Left kidney (tissue), 2 donors: ENCODE results near the gene THOP1. TPM values are rescaled to one million over a fixed set of nuclear protein-coding genes. Genes with fewer than 3 reads are reported as not detected.

Source experiments
- DNase-seq: peaks from one replicate; pipeline ENCODE4 v3.0.0-alpha.2; 2013
- polyA plus RNA-seq: library from polyadenylated mRNA; unstranded; fragments of 120-200 nt; gene quantifications from one replicate; pipeline ENCODE4 v1.2.1, GENCODE V29; 2013; ENCODE audit not compliant: insufficient read length

THOP1 gene
- polyA plus RNA-seq, 1 donor: 47.1 TPM

DNA sequence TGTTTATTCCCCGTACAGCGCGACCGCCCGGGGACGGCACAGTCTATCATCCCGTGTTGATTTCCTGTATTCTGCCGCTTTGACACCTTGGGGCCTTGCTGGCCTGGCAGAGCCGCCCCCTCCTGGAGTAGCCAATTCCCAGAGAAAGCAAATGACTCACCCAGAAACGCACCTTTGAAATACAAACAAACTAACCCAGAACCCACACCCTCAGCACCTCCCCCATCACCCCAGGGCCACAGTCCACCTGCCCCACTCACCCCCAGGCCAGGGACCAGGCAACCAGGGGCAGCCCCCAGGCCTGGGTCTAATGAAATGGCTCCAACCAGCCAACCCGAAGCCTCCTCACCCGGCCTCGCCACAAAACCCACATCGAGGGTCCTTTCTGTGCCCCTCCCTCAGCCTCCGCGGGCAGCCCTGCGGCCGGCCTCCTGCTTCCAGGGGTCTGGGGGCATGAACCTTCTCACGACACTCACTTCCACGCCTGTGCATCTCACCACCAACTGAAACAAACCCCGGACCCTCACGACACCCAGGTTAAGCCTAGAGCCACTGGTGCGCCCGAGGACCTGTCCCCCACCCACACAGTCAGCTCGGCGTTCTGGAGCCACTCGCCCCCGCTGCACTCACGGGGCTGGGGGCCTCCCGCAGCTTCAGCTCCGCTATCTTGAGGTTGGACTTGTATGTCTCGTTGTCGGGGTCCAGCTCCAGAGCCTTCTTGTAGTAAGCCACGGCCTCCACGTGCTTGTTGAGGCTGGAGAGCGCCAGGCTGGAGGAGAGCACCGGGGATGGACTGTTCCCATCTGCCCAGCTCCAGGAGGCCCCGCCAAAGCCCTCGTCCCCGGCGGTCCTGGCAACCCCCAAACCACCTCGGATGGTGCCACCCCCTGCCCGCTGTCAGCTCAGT is 23.2 kb upstream of the THOP1 start:
- DNase-seq: no peak

DNA sequence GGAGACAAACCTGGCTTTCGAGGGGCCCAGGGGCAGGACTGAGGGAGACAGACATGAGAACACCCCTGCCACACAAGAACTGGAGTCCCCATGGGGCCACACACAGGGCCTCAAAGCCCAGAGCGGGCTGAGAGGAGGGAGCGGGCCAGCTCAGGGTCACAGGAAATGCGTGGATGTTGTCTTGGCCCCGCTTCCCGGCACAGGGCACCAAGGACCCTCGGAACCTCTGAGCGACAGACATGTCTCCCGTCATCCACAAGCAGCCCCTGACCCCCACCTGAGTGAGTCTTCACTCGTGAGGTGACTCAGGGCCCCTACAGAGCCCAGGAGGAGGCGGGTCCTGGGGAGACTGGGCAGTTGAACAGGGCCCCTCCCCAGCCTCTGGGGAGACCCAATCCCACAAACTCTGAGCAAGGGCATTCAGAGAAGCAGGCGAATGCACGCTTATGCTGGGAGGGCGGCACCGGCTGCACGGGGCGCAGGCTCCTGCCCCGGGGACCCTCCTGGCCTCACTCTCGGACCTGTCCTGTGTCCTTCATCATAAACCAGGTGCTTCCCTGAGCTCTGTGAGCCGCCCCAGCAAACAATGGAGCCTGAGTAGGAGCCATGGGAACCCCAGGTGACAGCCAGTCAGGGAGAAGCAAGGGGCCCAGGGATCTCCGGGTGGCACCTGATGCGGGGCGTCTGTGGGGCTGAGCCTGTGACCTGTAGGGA is 22.4 kb upstream of the THOP1 start:
- DNase-seq: no peak

DNA sequence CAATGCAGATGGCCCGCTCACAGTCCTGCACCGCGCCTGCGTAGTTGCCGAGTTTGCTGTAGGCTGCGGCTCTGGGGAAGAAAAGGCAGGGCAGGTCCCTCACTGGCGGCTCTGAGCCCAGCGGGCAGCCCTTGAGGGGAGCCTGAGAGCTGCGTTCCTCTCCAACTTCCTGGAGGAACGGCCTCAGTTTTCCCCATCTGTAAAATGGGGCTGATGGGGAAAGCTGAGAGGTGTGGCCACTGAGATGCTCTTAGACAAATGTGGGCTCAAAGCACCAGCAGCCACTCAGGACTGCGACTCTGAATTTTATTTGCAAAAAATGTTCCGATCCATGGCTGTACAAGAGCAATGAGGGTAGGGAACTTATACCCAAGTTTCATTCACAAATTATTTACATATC is 21.6 kb upstream of the THOP1 start:
- DNase-seq: no peak

DNA sequence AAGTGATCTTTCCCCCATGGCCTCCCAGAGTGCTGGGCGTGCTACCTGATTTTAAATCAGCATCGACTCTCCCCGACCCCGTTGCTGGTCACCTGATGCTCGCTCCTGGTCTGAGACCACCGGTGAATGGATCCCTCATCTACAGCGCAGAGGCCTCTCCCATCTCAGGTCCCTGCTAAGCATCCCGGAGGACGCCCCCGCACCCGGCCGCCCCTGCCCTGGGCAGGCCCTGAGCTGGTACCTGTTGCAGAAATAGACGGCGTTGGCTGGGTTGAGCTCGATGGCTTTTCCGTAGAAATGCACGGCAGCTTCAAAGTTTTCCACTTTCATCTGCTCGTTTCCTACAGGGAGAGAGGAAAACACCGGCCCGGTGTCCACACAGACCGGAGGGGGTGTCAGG is 20.4 kb upstream of the THOP1 start:
- DNase-seq: no peak

DNA sequence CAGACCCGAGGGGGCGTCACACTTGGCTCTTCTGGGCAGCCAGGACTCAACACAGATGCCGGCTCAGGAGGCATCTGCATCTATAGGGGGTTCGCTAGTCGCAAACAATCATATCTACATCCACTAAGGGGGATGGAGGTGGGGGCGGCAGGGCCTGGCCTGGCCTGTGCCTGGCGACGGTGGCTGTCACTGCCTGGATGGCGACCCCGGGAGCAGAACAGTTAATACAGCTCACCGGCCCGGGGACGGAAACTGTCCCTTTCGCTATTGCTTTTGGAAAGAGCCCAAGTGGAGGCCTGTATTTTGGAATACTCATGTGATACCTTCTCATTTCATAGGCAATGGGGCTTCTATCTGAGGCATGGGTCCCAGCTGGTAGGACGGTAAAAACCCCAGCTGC is 19.9 kb upstream of the THOP1 start:
- no peak for DNase-seq

DNA sequence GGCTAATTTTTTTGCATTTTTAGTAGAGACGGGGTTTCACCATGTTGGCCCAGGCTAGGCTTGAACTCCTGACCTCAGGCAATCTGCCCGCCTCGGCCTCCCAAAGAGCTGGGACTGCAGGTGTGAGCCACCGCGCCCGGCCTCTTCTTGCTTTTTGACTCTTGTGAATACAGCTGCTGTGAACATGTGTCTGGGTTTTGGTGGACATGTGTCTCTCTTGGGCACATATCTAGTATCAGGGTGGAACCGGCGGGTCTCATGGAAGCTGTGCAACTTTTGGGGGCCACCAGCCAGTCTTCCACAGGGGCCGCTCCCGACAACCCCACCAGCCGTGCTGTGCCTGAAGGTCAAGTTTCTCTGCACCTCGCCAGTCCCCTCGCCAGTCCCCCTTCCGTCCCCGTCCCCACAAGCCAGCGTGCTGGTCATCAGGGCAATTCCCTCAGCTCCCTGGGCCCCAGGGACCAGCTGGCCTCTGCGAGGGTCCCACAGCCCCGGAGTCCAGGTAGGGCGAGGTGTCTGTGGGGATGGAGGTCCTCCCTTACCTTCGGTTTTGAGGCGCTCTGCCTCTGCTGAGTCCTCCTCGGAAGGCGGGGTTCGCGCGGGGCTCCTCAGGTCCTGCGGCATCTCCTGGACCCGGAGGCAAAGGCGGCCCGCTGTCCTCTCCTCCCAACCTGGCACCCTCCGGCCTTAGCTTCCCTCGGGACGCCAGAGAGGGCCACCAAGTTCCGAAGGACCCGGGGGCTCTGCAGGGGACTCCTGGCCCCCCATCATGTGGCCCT is 18.5 kb upstream of the THOP1 start:
- no peak for DNase-seq

DNA sequence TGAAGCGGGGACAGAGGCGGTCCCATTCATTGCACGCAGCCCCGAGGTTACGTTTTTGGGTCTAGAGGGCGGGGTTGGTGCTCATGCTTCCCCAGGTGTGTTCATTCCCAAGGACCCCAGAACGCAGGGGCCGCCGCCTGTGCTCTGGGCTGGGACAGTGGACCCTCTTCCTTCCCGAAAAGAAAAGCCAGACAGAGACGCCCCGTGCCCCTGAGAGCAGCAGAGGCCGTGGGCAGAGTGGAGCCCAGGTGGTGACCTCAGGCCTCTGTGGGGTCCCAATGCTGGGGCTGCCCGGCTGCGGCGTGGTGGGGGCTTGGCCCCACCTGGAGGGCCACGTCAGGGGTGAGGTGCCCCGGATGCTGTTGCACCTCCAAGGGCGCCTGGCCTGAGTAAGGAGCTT is 17.6 kb upstream of the THOP1 start:
- no peak for DNase-seq

DNA sequence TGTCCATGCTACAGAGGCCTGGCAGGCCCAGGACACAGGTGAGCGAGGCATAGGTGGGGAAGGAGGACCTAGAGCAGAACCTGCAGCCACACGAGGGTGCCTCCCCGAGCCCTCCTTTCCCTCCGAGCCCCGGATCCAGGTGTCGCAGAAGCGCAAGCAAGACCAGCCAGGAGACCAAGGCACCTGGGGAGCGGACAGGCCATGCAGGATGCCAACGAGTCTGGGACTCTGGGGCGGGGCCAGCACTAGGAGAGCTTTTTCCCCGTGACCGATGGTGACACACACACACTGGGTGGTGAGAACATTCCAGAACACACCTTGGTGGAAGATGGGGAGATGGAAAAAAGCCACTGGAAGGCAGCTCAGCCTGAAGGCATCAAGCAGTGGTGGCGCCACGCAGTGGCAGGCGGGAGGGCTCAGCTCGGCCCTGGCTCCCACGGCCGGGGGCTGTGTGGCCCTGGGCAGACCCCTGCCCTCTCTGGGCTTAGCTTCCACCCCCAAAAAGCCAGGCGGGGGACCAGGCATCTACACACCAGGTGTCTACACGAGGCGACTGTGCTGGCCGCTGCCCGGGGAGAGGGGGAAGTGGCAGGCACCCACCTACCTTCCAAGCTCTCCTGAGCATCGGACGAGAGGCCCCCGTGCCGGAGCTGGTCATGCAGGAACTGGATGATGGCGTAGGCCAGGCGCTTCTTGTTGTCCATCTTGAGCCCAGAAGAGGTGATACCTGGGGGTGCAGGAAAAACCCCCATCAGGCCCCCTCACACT is 16.8 kb upstream of the THOP1 start:
- no peak for DNase-seq

DNA sequence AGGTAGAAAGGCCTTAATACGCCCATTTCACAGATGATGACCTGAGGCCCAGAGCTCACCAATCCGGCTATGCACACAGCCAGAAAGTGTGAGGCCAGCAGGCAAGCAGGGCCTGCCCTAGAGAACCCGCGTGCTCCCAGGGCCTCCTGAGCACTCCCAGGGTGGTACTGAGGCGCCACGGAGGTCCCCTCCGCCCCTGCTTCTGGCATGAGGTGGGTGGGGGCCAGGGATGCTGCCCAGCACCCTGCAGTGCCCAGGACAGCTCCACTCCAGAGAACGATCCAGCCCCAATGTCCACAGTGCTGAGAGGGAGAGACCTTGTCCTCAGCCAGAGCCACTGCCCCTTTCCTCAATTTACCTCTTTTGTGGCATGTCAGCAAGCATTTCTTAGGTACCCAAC is 16.1 kb upstream of the THOP1 start:
- no peak for DNase-seq

DNA sequence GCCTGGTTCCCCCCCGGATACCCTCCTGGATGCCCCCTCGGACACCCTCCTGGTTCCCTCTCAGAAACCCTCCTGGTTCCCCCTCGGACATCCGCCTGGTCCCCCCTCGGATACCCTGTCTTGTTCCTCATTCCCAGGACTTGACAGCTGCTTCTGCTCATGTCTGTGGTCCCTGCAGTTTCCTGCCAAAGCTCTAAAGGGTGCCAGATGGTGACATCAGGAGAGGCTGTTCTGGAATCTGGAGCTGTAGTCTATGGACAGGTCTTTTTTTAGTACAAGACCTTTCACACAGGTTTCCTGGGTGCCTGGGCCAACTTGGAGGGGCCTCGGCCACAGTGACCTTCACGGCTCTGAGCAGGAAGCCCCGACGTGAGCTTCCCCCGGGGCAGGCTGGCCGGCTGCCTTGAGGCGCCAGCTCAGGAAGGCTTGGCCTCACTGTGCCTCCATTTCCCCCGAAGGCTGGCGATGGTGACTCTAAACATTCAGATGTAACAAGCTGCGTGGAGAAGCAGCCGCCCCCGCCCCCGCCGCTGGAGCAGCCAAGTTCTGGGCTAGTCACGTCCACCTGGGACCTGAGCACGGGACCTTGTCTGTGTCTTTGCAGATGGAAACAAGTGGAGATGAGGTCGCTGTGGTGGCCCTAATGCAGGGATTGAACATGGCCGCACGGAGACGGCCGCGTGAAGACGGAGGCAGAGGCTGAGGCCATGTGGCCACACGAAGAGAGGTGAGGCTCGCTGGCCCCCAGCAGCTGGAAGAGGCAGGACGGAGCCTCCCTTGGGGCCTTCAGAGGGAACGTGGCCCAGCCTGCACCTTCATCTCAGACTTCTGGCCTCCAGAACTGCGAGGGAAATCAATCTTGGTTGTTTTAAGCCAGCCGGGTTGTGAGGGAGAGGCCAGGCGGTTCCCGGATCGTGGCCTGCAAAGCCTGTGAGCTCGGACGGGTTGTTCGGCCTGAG is 15.0 kb upstream of the THOP1 start:
- DNase-seq: no peak

DNA sequence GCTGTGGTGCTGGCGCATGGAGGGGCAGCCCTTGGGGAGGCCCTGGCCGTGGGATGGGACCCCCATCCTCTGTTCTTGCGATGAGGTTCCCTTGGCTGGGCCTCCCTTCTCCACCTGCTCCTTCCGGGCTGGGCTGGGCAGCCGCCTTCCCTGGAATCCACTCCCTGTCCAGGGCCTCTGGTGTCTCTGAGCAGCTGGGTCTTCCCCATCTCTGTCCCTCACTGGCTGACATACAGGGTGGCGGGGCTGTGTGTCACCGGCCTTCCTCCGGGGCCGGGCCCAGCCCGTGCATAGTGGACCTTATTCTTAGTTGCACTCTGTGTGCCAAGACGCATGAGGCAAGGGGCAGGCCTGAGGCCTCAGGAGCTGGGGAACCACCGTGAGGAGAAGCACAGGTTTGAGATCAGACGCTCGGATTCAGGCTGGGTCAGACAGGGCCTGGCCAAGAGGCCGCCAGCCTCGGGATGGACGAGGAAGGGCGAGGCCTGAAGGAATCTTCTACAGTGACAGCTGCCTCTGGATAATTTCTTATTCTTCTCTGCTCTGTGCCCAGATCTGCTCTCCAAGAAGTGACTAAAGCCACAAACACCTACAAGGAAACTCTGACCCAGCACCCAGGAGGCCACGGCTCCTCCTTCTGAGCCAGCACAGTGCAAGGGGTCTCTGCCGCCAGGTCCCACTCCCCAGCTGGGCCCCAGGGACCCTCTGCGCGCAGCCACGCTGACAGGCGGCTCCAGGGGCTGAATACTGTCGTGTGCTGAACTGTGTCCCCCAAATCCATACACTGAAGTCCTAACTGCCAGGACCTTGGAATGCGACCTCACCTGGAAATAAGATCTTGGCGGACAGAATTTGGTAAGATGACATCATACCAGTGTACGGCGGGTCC is 13.3 kb upstream of the THOP1 start:
- DNase-seq: no peak

DNA sequence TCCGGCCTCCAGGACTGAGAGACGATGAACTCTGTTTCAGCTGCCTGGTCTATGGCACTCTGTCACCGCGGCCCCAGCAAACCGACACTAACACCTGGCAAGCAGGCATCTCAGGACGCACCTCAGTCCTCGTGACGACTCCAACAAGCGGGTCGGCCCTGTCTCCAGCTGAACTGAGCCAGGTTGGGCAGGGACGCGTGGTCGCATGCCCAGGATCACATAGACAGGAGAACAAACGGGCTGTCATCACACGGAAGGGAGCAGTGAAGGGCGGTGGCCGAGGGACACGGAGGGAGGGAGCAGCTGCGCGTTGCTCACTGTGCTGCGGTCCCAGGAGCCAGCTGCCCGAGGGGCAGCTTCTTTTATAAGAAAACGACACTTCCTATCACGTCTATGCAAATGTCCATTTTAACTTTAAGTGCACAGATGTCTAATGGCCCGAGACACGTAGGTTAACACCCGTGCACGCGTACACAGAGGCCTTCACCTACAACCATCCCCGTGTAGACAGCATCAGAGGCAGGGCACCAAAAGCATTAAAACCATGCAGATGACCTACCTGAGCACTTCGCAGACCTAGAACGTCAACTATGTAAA is 11.1 kb upstream of the THOP1 start:
- DNase-seq: no peak

DNA sequence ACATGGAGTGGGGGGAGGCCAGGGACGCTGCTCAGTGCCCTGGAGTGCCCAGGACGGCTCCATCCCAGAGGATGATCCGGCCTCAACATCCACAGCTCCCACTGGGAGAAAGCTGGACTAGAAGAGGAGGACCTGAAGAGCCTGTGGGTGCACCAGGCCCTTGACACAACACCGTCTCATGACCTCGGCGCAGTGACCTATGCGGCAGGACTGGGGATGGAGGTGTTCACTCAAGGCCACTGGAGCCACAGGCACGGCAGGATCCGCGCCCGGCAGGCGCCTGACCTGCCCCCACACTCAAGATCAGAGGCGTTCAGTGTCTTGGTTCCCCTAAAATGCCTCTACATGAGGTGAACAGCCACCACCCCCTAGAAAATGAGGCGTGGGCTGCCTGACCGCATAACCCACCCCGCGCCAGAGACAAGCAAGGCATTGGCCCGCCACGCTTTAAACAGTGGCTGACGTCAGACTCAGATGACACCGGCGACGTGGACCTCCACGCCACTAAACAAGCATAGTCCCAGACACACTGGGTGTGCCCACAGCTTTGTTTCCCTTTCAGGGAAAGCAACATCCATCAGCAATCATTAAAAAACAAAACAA is 10.2 kb upstream of the THOP1 start:
- DNase-seq: no peak

DNA sequence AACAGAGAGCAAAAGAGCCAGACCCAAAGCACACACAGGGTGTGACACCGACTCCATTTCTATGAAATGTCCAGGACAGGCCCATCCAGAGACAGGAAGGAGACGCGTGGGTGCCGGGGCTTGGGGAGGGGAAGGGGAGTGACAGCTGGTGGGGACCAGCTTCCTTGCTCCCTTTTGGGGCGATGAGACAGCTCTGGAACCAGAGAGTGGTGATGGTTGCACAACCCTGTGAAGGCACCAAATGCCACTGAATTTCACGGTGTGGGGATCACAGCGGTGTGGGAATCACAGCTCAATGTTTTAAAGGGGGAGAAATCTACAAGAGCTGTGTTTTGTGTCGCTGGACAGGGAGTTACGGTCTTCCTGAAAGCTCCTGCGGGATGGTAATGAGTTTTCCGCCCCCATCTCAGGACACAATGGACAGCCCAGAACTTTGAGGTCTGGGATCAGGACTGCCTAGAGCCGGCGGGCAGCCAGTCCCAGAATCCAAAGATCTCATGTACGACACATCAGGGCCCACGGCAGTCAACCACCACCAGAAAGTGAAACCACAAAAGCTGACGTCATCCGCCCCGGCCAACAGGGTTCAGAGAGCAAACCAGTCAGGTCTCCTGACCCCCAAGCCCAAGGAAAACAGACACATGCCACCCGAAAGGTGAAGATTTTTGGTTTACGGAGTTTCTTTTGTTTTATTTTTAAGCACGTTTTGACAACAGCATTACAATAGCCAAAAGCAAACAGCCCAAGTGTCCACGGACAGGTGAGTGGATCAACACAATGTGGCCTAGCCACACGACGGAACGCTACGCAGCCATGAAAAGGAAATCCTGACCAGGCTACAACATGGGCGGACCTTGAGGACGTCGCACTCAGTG is 9.5 kb upstream of the THOP1 start:
- no peak for DNase-seq

DNA sequence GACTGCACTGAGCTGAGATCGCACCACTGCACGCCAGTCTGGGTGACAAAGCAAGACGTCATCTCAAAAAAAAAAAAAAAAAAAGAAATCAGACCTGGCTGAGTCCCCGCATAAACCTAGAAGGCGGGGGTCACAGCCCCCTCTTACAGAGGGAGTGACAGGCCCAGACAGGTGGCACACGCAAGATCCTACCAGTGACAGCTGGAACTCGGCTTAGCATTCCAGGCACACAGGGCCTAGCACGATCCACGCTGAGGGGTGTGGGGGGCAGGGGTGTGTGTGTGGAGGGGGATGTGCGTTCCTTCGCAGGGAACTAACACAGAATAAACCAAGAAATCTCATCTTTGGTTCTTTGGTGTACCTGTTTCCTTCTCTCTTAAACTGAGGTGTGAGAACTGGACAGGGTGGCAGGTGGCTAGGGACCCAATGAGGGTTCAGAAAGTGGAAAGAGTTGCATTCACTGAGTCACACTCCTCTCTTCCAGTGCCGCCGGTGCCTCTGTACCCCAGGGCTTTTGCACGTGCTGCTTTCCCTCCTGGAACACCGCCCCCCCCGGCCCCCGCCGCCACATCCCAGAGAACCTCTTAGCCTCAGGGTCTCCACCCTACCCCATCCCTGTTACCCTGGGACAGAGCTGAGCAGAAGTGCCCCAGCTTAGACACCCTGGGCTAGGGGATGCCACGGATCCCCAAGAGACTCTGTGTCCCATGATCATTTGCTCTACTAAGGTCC is 7.2 kb upstream of the THOP1 start:
- no peak for DNase-seq

DNA sequence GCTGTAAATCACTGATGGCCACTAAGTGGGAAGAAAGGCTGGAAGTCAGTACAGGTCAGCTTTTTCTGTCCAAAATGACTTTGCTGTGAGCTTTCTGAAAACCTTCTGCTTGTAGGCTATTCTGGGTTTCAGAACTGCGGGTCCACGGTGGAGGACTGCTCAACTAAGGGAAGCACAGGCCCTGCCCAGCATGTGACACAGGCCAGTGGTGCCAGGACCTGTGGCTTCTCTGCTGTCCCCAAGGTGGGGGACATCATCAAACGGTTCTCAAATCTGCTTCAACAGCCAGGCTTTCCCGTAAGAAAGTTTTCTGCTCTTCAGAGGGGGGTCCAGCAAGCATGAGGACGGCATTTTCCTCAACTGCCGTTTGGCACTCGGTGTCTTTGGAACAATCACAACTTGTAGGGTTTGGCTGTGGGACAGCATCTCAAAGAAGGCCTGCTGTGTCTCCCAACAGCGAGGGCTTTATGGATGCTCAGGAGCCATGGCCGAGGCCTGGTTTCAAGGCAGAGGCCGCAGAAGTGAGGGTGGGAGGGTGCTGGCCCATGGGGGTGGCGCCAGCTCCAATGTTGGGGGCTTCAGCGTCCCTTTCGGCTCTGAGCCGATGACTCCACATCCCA is 6.1 kb upstream of the THOP1 start:
- DNase-seq: no peak

DNA sequence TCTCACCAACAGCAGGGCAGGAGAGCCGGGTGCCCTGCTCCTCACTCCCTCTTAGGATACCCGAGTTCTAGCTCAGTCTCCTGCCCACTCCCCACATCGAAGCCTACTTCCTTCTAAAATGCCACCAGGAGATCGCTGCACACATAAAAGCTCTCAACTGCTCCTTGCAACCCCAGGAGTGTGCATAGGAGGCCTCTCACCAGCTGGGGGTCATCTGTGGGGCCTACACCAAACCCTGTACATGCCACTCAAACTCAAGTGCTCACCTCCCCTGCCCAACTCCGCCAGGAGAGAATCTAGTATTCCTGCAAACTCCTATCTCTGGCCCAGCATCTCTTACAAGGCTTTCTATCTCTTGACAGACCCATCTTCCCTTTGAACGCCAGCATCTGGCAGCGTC is 5.0 kb upstream of the THOP1 start:
- DNase-seq: no peak
